GM13977 (cell line): Measurements from ENCODE around the gene PRDM2.

ENCODE experiments used
- DNase-seq: peaks from one replicate; pipeline ENCODE4 v3.0.0; 2012; ENCODE audit warnings: low spot score
- in situ Hi-C: fragments of 300-500 bp; cut with MboI; formaldehyde crosslinking; loops from one replicate; pipeline ENCODE4 v1.12.0; 2022; ENCODE audit warnings: low sequenced_read_pairs, low pct_unique_long_range_greater_than_20kb, mixed read lengths, inconsistent platforms; ENCODE audit not compliant: unreplicated experiment
- TF ChIP-seq, protein P1 (sequence below): IDR thresholded peaks from 2 replicates; pipeline ENCODE4 v1.5.1; 2012; ENCODE audit warnings: mild to moderate bottlenecking, control low read depth; ENCODE audit not compliant: insufficient read depth; ENCODE audit errors: extremely low read depth, missing control alignments

PRDM2 gene

DNA sequence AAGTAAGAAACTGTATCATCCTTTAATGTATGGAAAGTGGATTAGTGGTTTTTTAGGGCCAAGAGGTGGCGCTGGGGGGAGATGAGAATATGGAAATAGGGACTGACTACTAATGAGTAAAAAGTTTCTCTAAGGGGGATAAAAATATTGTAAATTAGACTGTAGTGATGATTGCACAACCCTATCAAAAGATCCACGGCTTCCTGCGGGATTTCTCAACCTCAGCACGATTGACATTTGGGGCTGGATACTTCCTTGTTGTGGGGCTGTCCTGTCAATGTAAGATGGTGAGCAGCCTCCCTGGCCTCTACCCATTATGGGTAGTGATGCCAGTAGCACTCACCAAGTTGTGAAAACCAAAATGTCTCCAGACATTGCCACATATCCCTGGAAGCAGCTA, 36.0 kb upstream of the PRDM2 start:
- no peak for DNase-seq
- TF ChIP-seq, protein P1, sequence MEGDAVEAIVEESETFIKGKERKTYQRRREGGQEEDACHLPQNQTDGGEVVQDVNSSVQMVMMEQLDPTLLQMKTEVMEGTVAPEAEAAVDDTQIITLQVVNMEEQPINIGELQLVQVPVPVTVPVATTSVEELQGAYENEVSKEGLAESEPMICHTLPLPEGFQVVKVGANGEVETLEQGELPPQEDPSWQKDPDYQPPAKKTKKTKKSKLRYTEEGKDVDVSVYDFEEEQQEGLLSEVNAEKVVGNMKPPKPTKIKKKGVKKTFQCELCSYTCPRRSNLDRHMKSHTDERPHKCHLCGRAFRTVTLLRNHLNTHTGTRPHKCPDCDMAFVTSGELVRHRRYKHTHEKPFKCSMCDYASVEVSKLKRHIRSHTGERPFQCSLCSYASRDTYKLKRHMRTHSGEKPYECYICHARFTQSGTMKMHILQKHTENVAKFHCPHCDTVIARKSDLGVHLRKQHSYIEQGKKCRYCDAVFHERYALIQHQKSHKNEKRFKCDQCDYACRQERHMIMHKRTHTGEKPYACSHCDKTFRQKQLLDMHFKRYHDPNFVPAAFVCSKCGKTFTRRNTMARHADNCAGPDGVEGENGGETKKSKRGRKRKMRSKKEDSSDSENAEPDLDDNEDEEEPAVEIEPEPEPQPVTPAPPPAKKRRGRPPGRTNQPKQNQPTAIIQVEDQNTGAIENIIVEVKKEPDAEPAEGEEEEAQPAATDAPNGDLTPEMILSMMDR: no peak
- in situ Hi-C loops: loop anchor here (10.0 kb wide), 1 partner anchor 141 kb away; no protein-coding TSS in a partner anchor

DNA sequence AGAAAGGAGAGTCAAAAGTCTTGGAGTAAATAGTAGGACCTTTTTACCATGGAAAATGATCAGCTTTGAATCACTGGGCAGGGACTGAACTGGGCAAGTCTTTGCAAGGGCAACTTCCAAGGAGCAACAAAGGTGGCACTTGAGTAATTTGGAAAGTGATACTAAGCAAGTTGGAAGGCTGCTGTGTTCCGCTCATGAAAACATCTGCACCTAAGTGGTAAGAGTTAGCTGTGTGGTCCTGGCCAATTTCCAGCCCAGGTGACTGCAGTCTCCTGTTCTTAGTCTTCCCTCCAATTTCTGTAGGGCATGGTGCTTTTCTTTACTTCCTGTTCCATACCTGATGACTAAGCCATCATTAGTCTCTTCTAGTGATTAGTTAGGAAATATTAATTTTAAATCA, 35.5 kb upstream of the PRDM2 start:
- no peak for DNase-seq
- in situ Hi-C loops: loop anchor here (10.0 kb wide), 1 partner anchor 140 kb away; no protein-coding TSS in a partner anchor
- TF ChIP-seq, protein P1: no peak

DNA sequence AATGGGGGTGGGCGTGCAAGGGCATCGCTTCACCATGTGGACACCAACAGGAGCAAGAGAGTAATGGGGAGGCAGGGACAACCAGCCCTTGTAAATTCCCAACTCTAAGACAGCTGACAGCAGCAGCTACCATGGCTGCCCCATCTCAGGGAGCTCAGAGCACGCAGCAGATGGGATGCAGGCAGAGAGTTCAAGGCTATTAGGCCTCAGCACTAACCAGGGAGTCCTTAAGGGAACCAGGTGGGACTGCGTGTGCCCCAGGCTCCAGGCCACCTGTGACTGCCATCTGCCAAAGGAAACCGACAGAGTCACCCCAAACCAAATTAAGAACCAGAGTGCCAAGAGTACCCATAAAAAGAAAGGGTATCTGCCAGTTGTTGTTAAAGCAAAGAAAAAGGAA, 33.7 kb upstream of the PRDM2 start:
- TF ChIP-seq, protein P1: no peak
- in situ Hi-C loops: loop anchor here (10.0 kb wide), 1 partner anchor 138 kb away; no protein-coding TSS in a partner anchor
- DNase-seq: no peak

DNA sequence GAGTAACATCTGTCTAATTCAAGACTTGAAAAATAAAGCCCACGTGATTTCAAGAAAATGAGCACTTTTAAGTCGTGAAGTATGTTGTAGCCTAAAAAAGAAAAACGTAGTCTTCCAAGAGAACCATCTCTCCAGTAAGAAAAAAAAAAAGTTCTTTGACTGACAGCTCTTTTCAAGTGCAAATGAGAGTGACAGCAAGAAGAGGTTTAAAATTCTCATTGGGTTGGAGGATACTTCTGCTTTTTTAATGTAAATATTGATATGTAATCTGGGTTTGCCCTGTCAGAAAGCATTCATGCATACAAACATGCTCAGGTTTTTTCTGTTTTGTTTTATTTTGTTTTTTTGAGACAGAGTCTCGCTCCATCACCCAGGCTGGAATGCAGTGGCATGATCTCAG, 32.3 kb upstream of the PRDM2 start:
- in situ Hi-C loops: loop anchor here (10.0 kb wide), 1 partner anchor 137 kb away; no protein-coding TSS in a partner anchor
- TF ChIP-seq, protein P1: no peak
- peak; percentile 69 for DNase-seq

DNA sequence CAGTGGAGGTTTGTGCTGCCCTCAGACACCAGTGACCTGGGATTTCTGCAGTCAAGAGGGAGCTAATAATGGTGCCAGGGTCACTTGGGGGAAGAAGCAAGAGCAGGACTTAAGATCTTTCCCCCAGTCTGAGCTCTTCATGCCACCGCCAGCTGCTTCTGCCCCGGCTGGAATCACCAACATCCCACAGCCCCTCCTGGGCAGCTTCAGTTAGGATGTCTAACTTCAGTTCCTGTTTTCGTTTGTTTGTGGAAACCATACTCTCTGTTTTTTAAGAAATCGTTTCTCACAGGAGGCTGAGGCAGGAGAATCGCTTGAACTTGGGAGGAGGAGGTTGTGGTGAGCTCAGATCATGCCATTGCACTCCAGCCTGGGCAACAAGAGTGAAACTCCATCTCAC, 25.6 kb upstream of the PRDM2 start:
- in situ Hi-C loops: no loop called here
- TF ChIP-seq, protein P1: no peak

DNA sequence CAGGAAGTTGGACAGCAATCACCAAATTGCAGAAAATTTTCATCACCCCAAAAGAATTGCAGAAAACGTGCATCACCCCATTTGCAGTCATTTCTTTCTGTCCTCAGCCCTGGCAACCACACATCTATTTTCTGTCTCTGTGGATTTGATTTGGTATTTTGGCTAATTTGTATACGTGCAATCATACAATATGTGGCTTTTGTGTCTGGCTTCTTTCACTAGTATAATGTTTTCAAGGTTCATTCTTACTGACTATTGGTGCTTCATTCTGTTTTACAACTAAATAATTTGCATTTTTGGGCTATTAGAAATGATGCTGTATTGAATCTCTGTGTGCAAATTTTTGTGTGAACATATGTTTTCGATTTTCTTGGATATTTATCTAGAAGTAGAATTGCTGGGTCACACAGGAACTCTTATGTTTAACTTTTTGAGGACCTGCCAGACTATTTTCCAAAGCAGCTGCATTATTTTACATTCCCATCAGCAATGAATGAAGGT, 24.8 kb upstream of the PRDM2 start:
- DNase-seq: no peak
- in situ Hi-C loops: loop anchor here (25.0 kb wide), 1 partner anchor 287 kb away; no protein-coding TSS in a partner anchor
- TF ChIP-seq, protein P1: no peak

More for the DNA sequence above, 25.6 kb upstream of the PRDM2 start:
- DNase-seq: no peak
